Endodermal cell (in vitro differentiated cells): ENCODE results near the gene PHF2. TPM values are rescaled to one million over a fixed set of nuclear protein-coding genes. Genes with fewer than 3 reads are reported as not detected.

Experiments
- DNase-seq: peaks from one replicate; pipeline ENCODE4 v3.0.0-alpha.2; 2017
- H3K27ac ChIP-seq: 2 replicates; pipeline ENCODE4 v1.5.1; 2013; ENCODE audit warnings: mild to moderate bottlenecking, low read depth, low read length, moderate library complexity
- H3K27me3 ChIP-seq: 2 replicates; pipeline ENCODE4 v1.6.1; 2013; ENCODE audit warnings: mild to moderate bottlenecking, low read length, moderate library complexity; ENCODE audit not compliant: insufficient read depth, control insufficient read depth, poor library complexity, severe bottlenecking
- H3K36me3 ChIP-seq: 2 replicates; pipeline ENCODE4 v1.7.0; 2013; ENCODE audit warnings: mild to moderate bottlenecking, low read length, moderate library complexity; ENCODE audit not compliant: control insufficient read depth, insufficient read depth
- H3K4me1 ChIP-seq: one replicate; pipeline ENCODE4 v1.7.0; 2013; ENCODE audit warnings: low read length; ENCODE audit not compliant: control insufficient read depth, insufficient read depth
- H3K4me3 ChIP-seq: 2 replicates; pipeline ENCODE4 v1.5.1; 2013; ENCODE audit warnings: mild to moderate bottlenecking, low read length, moderate library complexity
- H3K9ac ChIP-seq: 2 replicates; pipeline ENCODE4 v1.6.1; 2013; ENCODE audit warnings: mild to moderate bottlenecking, low read length, moderate library complexity; ENCODE audit not compliant: poor library complexity, severe bottlenecking; ENCODE audit errors: extremely low read depth
- H3K9me3 ChIP-seq: 2 replicates; pipeline ENCODE4 v1.6.1; 2013; ENCODE audit warnings: mild to moderate bottlenecking, low read length, moderate library complexity; ENCODE audit not compliant: control insufficient read depth
- H3K27ac Mint-ChIP-seq: 2 replicates; pipeline ENCODE4 v1.8.0; 2020; ENCODE audit warnings: mixed read lengths
- H3K27me3 Mint-ChIP-seq: 2 replicates; pipeline ENCODE4 v1.8.0; 2021; ENCODE audit warnings: mild to moderate bottlenecking, mixed read lengths; ENCODE audit not compliant: insufficient read depth
- H3K36me3 Mint-ChIP-seq: 2 replicates; pipeline ENCODE4 v1.8.0; 2020; ENCODE audit warnings: low read depth, mixed read lengths
- H3K4me1 Mint-ChIP-seq: 2 replicates; pipeline ENCODE4 v1.8.0; 2020; ENCODE audit warnings: mixed read lengths
- H3K4me3 Mint-ChIP-seq: 2 replicates; pipeline ENCODE4 v1.8.0; 2020; ENCODE audit warnings: mild to moderate bottlenecking, moderate library complexity, mixed read lengths
- H3K9me3 Mint-ChIP-seq: 2 replicates; pipeline ENCODE4 v1.8.0; 2020; ENCODE audit warnings: mild to moderate bottlenecking, mixed read lengths
- CTCF ChIP-seq: fragments of 200-600 bp; sonication (generic); conservative IDR thresholded peaks from 2 replicates; pipeline ENCODE4 v1.5.0; 2021; ENCODE audit warnings: antibody characterized with exemption, mild to moderate bottlenecking
- WGBS, 2 experiments: methylation state at CpG; one replicate each; pipeline versions ENCODE4 v1.1.5 to v1.1.7; 2013; ENCODE audit warnings: missing lambda C conversion rate in 2 of 2, mixed read lengths in 1 of 2; ENCODE audit not compliant: insufficient coverage in 1 of 2, insufficient read length in 1 of 2; 5-methylcytosine and 5-hydroxymethylcytosine counted together
- total RNA-seq, 2 donors: library from RNA; stranded (reverse); fragmentation: NEBNext Ultra II Directional in 1 of 2; extraction: Animal tissue kit (Norgen Biotek cat#: 25700) in 1 of 2; gene quantifications; 2 replicates in 1 of 2; 3 replicates in 1 of 2; pipeline ENCODE4 v1.2.1, GENCODE V29; 2021

The PHF2 gene
- total RNA-seq, 2 donors from 2014 or later: 17.1 to 20.2 TPM

DNA sequence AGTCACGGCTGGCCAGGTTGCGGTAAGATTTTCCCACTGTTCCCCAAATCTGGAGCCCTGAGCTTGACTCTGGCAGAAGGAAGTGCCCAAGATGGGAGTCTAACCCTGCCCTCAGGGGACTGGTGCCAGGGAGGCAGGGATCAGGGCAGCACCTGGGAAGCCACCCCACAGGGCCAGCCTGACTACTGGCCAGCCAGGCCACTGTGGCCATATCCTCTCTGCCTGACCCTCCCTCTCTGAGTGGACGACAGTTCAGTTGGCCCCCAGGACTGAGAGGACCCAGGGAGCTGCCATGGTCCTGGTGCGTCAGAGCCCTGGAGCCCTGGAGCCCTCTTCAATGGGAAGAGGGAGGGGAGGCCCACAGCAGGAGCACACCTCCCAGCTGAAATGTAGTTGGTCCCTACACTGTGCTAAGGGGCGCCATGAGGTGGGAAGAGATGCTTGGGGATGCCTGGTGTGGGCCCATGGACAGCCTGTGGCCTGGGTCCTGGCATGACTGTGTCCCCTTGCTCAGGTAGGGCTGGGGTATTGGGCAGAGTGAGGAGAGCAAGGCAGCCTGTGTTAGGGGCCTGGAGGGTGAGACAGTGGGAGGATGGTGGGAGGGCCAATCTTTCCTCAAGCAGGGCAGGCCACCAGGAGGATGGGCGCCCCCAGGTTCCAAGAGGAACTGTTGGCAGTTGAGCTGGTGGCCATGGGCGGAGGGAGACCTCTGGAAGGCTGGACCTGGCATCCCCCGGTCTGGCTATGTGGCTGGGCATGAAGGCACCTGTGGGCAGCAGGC lies 81.1 kb downstream of the PHF2 start:
- DNase-seq: no peak
- peaks cover 26% of the 10 kb centered on the region for H3K36me3 Mint-ChIP-seq

GRCh38 chr9:93658184-93658925 lies 82.0 kb downstream of the PHF2 start:
- H3K4me1 ChIP-seq: no peaks in the 10 kb centered on the region
- no peaks in the 10 kb centered on the region for H3K27me3 Mint-ChIP-seq
- no peak overlapping the region for H3K27ac ChIP-seq
- no peak overlapping the region for H3K9ac ChIP-seq
- WGBS, 2 experiments: 92 to 100% methylated on average over 5 to 12 of the region's 12 CpGs
- no peak for TF ChIP-seq CTCF
- H3K36me3 ChIP-seq: peaks cover 2% of the 10 kb centered on the region
- H3K4me3 Mint-ChIP-seq: no peak overlapping the region
- no peaks in the 10 kb centered on the region for H3K27me3 ChIP-seq
- no peaks in the 10 kb centered on the region for H3K4me1 Mint-ChIP-seq
- no peaks in the 10 kb centered on the region for H3K9me3 Mint-ChIP-seq
- no peak overlapping the region for H3K27ac Mint-ChIP-seq
- no peak overlapping the region for H3K4me3 ChIP-seq
- peaks cover 18% of the 10 kb centered on the region for H3K36me3 Mint-ChIP-seq
- H3K9me3 ChIP-seq: no peaks in the 10 kb centered on the region
- no peak for DNase-seq

More for the DNA sequence above, 81.1 kb downstream of the PHF2 start:
- Histone ChIP-seq H3K36me3 (peaks cover 7% of the 10 kb centered on the region), H3K27ac (no peak overlapping the region), H3K4me3 (no peak overlapping the region), H3K9ac (no peak overlapping the region), H3K9me3 (no peaks in the 10 kb centered on the region), H3K4me1 (no peaks in the 10 kb centered on the region), H3K27me3 (no peaks in the 10 kb centered on the region)
- no peaks in the 10 kb centered on the region for H3K9me3 Mint-ChIP-seq
- H3K27me3 Mint-ChIP-seq: no peaks in the 10 kb centered on the region
- 89 to 92% methylated on average over 3 to 8 of the region's 8 CpGs for WGBS, 2 experiments
- no peak overlapping the region for H3K4me3 Mint-ChIP-seq
- no peak overlapping the region for H3K27ac Mint-ChIP-seq
- H3K4me1 Mint-ChIP-seq: no peaks in the 10 kb centered on the region
- no peak for TF ChIP-seq CTCF

- Histone ChIP-seq H3K27me3 (no peaks in the 10 kb centered on the region), H3K4me1 (no peaks in the 10 kb centered on the region), H3K4me3 (no peak overlapping the region), H3K36me3 (no peaks in the 10 kb centered on the region), H3K9ac (no peak overlapping the region), H3K27ac (no peak overlapping the region), H3K9me3 (no peaks in the 10 kb centered on the region)
- no peak for TF ChIP-seq CTCF
- Mint-ChIP-seq H3K27ac (no peak overlapping the region), H3K4me1 (no peaks in the 10 kb centered on the region), H3K36me3 (peaks cover 16% of the 10 kb centered on the region), H3K9me3 (no peaks in the 10 kb centered on the region), H3K4me3 (no peak overlapping the region), H3K27me3 (no peaks in the 10 kb centered on the region)
- no peak for DNase-seq
- WGBS, 2 experiments: 92 to 95% methylated on average over 7 to 12 of the region's 12 CpGs
These were observed 82.9 kb downstream of the PHF2 start for GRCh38 chr9:93659044-93659836.
